OCI-LY7 (cell line): Measurements from ENCODE around the gene RPUSD1.

Experiments
- EZH2phosphoT487 ChIP-seq: fragments of 200-600 bp; sonication (generic); IDR thresholded peaks from 2 replicates; pipeline ENCODE4 v1.6.1; 2018; ENCODE audit warnings: low read depth, borderline replicate concordance, mild to moderate bottlenecking, mixed run types, antibody characterized with exemption, low read length, moderate library complexity, mixed read lengths
- TF ChIP-seq, protein P1 (sequence below): fragments of 200-600 bp; sonication (generic); conservative IDR thresholded peaks from 2 replicates; pipeline ENCODE4 v1.5.1; 2014; ENCODE audit warnings: mild to moderate bottlenecking, antibody characterized with exemption, low read length, moderate library complexity, mixed read lengths

DNA sequence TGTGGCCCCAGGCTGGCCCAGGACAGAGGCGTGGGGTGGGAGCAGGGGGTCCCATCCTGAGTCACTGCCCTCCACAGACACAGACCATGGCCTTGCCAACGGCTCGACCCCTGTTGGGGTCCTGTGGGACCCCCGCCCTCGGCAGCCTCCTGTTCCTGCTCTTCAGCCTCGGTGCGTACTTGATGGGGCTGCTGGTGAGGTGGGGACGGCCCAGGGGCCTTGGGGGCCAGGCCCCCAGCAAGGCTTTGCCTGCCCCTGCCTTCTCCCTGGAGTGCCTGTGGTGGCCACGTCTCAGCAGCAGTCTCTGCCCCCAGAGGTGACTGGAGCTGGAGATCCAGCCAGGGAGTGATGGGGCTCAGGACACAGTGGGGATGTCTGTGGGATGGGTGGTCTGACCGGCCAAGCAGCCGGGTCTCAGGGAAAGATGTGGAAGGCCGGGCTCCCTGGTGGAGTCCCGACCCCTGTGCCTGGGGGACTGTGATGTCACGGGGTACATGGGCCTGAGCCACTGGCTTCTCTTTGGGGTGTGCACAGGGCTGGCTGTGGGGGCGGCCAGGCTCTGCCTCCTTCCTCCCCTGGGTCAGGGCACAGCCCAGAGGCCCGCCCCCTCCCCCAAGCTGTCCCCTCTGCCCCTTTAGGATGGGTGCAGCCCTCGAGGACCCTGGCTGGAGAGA, 25.4 kb downstream of the RPUSD1 start:
- TF ChIP-seq, protein P1, sequence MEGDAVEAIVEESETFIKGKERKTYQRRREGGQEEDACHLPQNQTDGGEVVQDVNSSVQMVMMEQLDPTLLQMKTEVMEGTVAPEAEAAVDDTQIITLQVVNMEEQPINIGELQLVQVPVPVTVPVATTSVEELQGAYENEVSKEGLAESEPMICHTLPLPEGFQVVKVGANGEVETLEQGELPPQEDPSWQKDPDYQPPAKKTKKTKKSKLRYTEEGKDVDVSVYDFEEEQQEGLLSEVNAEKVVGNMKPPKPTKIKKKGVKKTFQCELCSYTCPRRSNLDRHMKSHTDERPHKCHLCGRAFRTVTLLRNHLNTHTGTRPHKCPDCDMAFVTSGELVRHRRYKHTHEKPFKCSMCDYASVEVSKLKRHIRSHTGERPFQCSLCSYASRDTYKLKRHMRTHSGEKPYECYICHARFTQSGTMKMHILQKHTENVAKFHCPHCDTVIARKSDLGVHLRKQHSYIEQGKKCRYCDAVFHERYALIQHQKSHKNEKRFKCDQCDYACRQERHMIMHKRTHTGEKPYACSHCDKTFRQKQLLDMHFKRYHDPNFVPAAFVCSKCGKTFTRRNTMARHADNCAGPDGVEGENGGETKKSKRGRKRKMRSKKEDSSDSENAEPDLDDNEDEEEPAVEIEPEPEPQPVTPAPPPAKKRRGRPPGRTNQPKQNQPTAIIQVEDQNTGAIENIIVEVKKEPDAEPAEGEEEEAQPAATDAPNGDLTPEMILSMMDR: no peak
- TF ChIP-seq EZH2phosphoT487: no peak
